Stomach (tissue), 9 donors: ENCODE results near the gene CIBAR2. TPM values are rescaled to one million over a fixed set of nuclear protein-coding genes. Genes with fewer than 3 reads are reported as not detected.

Experiments
- DNase-seq, 2 donors: peaks; one replicate each; pipeline versions ENCODE4 v3.0.0 to v3.0.0-alpha.2; 2013 to 2019
- H3K27ac ChIP-seq, 5 donors: fragments of 200-600 bp in 4 of 5; sonication (generic) in 4 of 5; one replicate each; pipeline ENCODE4 v1.5.1; 2013 to 2019; ENCODE audit warnings: mild to moderate bottlenecking in 1 of 5, moderate library complexity in 1 of 5
- H3K27me3 ChIP-seq, 3 donors: fragments of 200-600 bp; sonication (generic); one replicate each; pipeline ENCODE4 v1.5.1; 2017 to 2019; ENCODE audit warnings: mixed run types in 1 of 3
- H3K36me3 ChIP-seq, 4 donors: fragments of 200-600 bp; sonication (generic); 1 replicate in 3 of 4; 2 replicates in 1 of 4; pipeline ENCODE4 v1.5.1; 2016 to 2019
- H3K4me1 ChIP-seq, 4 donors: fragments of 200-600 bp; sonication (generic); one replicate each; pipeline ENCODE4 v1.5.1; 2016 to 2019
- H3K4me3 ChIP-seq, 4 donors: fragments of 200-600 bp; sonication (generic) in 3 of 4; one replicate each; pipeline ENCODE4 v1.5.1; 2016 to 2019; ENCODE audit warnings: mild to moderate bottlenecking in 1 of 4
- H3K9me3 ChIP-seq, 4 donors: fragments of 200-600 bp; sonication (generic); one replicate each; pipeline ENCODE4 v1.5.1; 2016 to 2019
- CTCF ChIP-seq, 7 experiments: fragments of 450-650 bp in 4 of 7; fragments of 200-600 bp in 3 of 7; sonication (generic) in 3 of 7; IDR thresholded peaks; one replicate each; pipeline ENCODE4 v1.5.1; 2016 to 2019; ENCODE audit warnings: antibody characterized with exemption in 7 of 7, control low read depth in 2 of 7, mild to moderate bottlenecking in 1 of 7
- EP300 ChIP-seq: sonication (generic); formaldehyde crosslinking; IDR thresholded peaks from one replicate; pipeline ENCODE4 v1.6.1; 2017; ENCODE audit warnings: antibody characterized with exemption
- POLR2A ChIP-seq, 4 donors: fragments of 450-650 bp; IDR thresholded peaks; one replicate each; pipeline ENCODE4 v1.6.1; 2016; ENCODE audit warnings: antibody characterized with exemption in 4 of 4, control low read depth in 2 of 4, mild to moderate bottlenecking in 1 of 4, moderate library complexity in 1 of 4
- POLR2AphosphoS5 ChIP-seq, 3 donors: sonication (generic); formaldehyde crosslinking; IDR thresholded peaks; one replicate each; pipeline ENCODE4 v1.6.1; 2016; ENCODE audit warnings: antibody characterized with exemption in 3 of 3
- WGBS, 5 donors: extraction: QIAGEN DNeasy Blood & Tissue Kit in 3 of 5; methylation state at CpG; one replicate each; pipeline versions ENCODE4 v1.1.5 to v1.1.7; 2013 to 2018; 5-methylcytosine and 5-hydroxymethylcytosine counted together
- intact Hi-C: fragments of 100-400 bp; cut with DNase I; formaldehyde crosslinking; loops from one replicate; pipeline ENCODE4 v1.15.1; 2023; ENCODE audit warnings: low total_unique reads
- polyA plus RNA-seq, 3 donors: library from polyadenylated mRNA; stranded (reverse); fragments of 200-250 nt; gene quantifications; one replicate each; pipeline ENCODE4 v1.2.3, GENCODE V29; 2013
- total RNA-seq, 5 donors: library from RNA; depleted of rRNA; stranded (reverse); fragments of >200 nt; gene quantifications; one replicate each; pipeline versions ENCODE4 v1.1.0 to v1.2.3, GENCODE V29; 2014 to 2016
- donor health status: healthy with polysubstance abuse.
- donor health status: Bipolar disorder and iron deficiency.
- donor health status: healthy.

Gene CIBAR2
- total and polyA plus RNA-seq, 8 donors, result 1.5 to 54.0 TPM; not detected in 6

GRCh38 chr16:85081038-85081437 lies 31.2 kb downstream of the CIBAR2 start:
- 71 to 93% (median 89%) methylated on average over 8 to 9 of the region's 9 CpGs for WGBS, 5 donors
- TF ChIP-seq CTCF (IDR thresholded peaks at IDR 0.05) (no peak), POLR2AphosphoS5 (IDR thresholded peaks at IDR 0.05) (no peak), POLR2A (IDR thresholded peaks at IDR 0.05) (no peak), EP300 (no peak)
- H3K36me3 ChIP-seq, result peaks cover 29 to 85% (median 72%) of the 10 kb centered on the region in 4 donors
- H3K9me3 ChIP-seq, result no peaks in the 10 kb centered on the region
- DNase-seq, result no peak
- intact Hi-C loops, result no loop called here
- no peaks in the 10 kb centered on the region for H3K27me3 ChIP-seq
- H3K27ac ChIP-seq, result no peak overlapping the region
- H3K4me3 ChIP-seq, result no peak overlapping the region
- H3K4me1 ChIP-seq, result peaks cover 0 to 7% (median 5%) of the 10 kb centered on the region in 4 donors

- intact Hi-C loops, result no loop called here
- WGBS, 5 donors, result 80 to 90% (median 87%) methylated on average over 22 of the region's 22 CpGs
- H3K9me3 ChIP-seq, result no peaks in the 10 kb centered on the region
Observed at GRCh38 chr16:85079785-85080570, 32.3 kb downstream of the CIBAR2 start.

GRCh38 chr16:85078952-85079351 lies 33.3 kb downstream of the CIBAR2 start:
- DNase-seq, result no peak
- no peaks in the 10 kb centered on the region for H3K27me3 ChIP-seq
- H3K4me3 ChIP-seq, result no peak overlapping the region
- H3K9me3 ChIP-seq, result no peaks in the 10 kb centered on the region
- WGBS, 5 donors, result 93 to 99% (median 98%) methylated on average over 10 of the region's 10 CpGs
- H3K4me1 ChIP-seq, result peaks cover 0 to 7% (median 5%) of the 10 kb centered on the region in 4 donors
- peaks cover 35 to 94% (median 87%) of the 10 kb centered on the region in 4 donors for H3K36me3 ChIP-seq
- no peak for TF ChIP-seq POLR2A (IDR thresholded peaks at IDR 0.05)
- no peak for TF ChIP-seq CTCF (IDR thresholded peaks at IDR 0.05)
- no peak for TF ChIP-seq EP300
- TF ChIP-seq POLR2AphosphoS5 (IDR thresholded peaks at IDR 0.05), result no peak
- intact Hi-C loops, result no loop called here
- no peak overlapping the region for H3K27ac ChIP-seq

More at GRCh38 chr16:85079785-85080570, 32.3 kb downstream of the CIBAR2 start:
- TF ChIP-seq POLR2A (IDR thresholded peaks at IDR 0.05) (no peak), EP300 (no peak), POLR2AphosphoS5 (IDR thresholded peaks at IDR 0.05) (no peak), CTCF (IDR thresholded peaks at IDR 0.05) (no peak)
- no peak for DNase-seq
- H3K27me3 ChIP-seq, result no peaks in the 10 kb centered on the region
- H3K4me3 ChIP-seq, result no peak overlapping the region
- H3K36me3 ChIP-seq, result peaks cover 35 to 89% (median 79%) of the 10 kb centered on the region in 4 donors
- peaks cover 0 to 7% (median 5%) of the 10 kb centered on the region in 4 donors for H3K4me1 ChIP-seq
- H3K27ac ChIP-seq, result no peak overlapping the region

GRCh38 chr16:85078226-85078625 lies 34.0 kb downstream of the CIBAR2 start:
- 84 to 93% (median 92%) methylated on average over 9 to 10 of the region's 10 CpGs for WGBS, 5 donors
- Histone ChIP-seq H3K27me3 (no peaks in the 10 kb centered on the region), H3K27ac (no peak overlapping the region), H3K4me1 (peaks cover 0 to 7% (median 4%) of the 10 kb centered on the region in 4 donors), H3K4me3 (no peak overlapping the region), H3K36me3 (peaks cover 40 to 98% (median 94%) of the 10 kb centered on the region in 4 donors), H3K9me3 (no peaks in the 10 kb centered on the region)
- DNase-seq, result no peak
- intact Hi-C loops, result no loop called here
- TF ChIP-seq POLR2AphosphoS5 (IDR thresholded peaks at IDR 0.05) (no peak), CTCF (IDR thresholded peaks at IDR 0.05) (no peak), POLR2A (IDR thresholded peaks at IDR 0.05) (no peak), EP300 (no peak)
